BLaER1 treated with 17β-estradiol and CSF1 and Interleukin-3, amounts not matched to agents 10 nM and 100 nM (cell line): Measurements from ENCODE around the gene EFCC1.
A peak's percentile ranks its signal among the peaks of the same experiment; 100 is the strongest.

ENCODE experiments used
- H3K27ac ChIP-seq, 11 experiments: shearing (Covaris generic); formaldehyde crosslinking; 2 replicates each; pipeline ENCODE4 v1.8.1; 2022
- H3K27me3 ChIP-seq, 11 experiments: shearing (Covaris generic); formaldehyde crosslinking; 2 replicates each; pipeline ENCODE4 v1.8.1; 2022
- H3K36me3 ChIP-seq, 11 experiments: shearing (Covaris generic); formaldehyde crosslinking; 2 replicates each; pipeline ENCODE4 v1.8.1; 2022
- H3K4me1 ChIP-seq, 10 experiments: shearing (Covaris generic); formaldehyde crosslinking; 2 replicates each; pipeline ENCODE4 v1.8.1; 2022
- H3K4me2 ChIP-seq, 11 experiments: shearing (Covaris generic); formaldehyde crosslinking; 2 replicates each; pipeline ENCODE4 v1.8.1; 2022
- H3K4me3 ChIP-seq, 10 experiments: shearing (Covaris generic); formaldehyde crosslinking; 2 replicates each; pipeline ENCODE4 v1.8.1; 2022
- H3K9ac ChIP-seq, 11 experiments: shearing (Covaris generic); formaldehyde crosslinking; 2 replicates each; pipeline ENCODE4 v1.8.1; 2022
- H3K9me3 ChIP-seq, 11 experiments: shearing (Covaris generic); formaldehyde crosslinking; replicated peaks in 1 of 11; 2 replicates each; pipeline ENCODE4 v1.8.1; 2022
- H4K20me1 ChIP-seq, 11 experiments: shearing (Covaris generic); formaldehyde crosslinking; 2 replicates each; pipeline ENCODE4 v1.8.1; 2022
- Cebpa-rat ChIP-seq, 11 experiments: shearing (Covaris generic); IDR thresholded peaks; 2 replicates each; pipeline ENCODE4 v1.8.1; 2022

Gene EFCC1

GRCh38 chr3:129035360-129036221 lies 34.5 kb downstream of the EFCC1 start:
- Histone ChIP-seq H3K4me3 (no peak overlapping the region), H3K4me2 (peak overlapping the region; percentile 49 to 85 (median 68)), H3K9me3 (peaks cover 0 to 5% (median 2%) of the 10 kb centered on the region in 11 experiments; a peak in 10 of 22 replicates), H3K27ac (peak overlapping the region in 3 of 11 experiments; percentile 8 to 44 (median 29); a peak in 3 of 22 replicates), H3K9ac (peak overlapping the region in 3 of 11 experiments; percentile 12 to 42 (median 26); a peak in 4 of 22 replicates), H4K20me1 (peaks cover 0 to 9% (median 0%) of the 10 kb centered on the region in 11 experiments; a peak in 2 of 22 replicates), H3K27me3 (peaks cover 0 to 3% (median 0%) of the 10 kb centered on the region in 11 experiments; a peak in 1 of 22 replicates), H3K4me1 (peaks cover 34 to 89% (median 83%) of the 10 kb centered on the region in 10 experiments), H3K36me3 (no peaks in the 10 kb centered on the region)
- TF ChIP-seq Cebpa-rat (IDR thresholded peaks at IDR 0.05): no peak

GRCh38 chr3:129036222-129037092 lies 35.4 kb downstream of the EFCC1 start:
- H4K20me1 ChIP-seq: peaks cover 0 to 9% (median 0%) of the 10 kb centered on the region in 11 experiments; a peak in 2 of 22 replicates
- peak overlapping the region in 3 of 11 experiments; percentile 12 to 42 (median 26); a peak in 4 of 22 replicates for H3K9ac ChIP-seq
- no peaks in the 10 kb centered on the region for H3K9me3 ChIP-seq
- H3K27ac ChIP-seq: peak overlapping the region in 3 of 11 experiments; percentile 8 to 44 (median 29); a peak in 3 of 22 replicates
- H3K27me3 ChIP-seq: peaks cover 0 to 3% (median 0%) of the 10 kb centered on the region in 11 experiments; a peak in 1 of 22 replicates
- no peak overlapping the region for H3K4me3 ChIP-seq
- no peak for TF ChIP-seq Cebpa-rat (IDR thresholded peaks at IDR 0.05)
- peaks cover 34 to 88% (median 79%) of the 10 kb centered on the region in 10 experiments for H3K4me1 ChIP-seq
- H3K36me3 ChIP-seq: no peaks in the 10 kb centered on the region
- H3K4me2 ChIP-seq: peak overlapping the region; percentile 30 to 85 (median 68)

- H3K36me3 ChIP-seq: no peaks in the 10 kb centered on the region
- H3K27me3 ChIP-seq: peaks cover 0 to 3% (median 0%) of the 10 kb centered on the region in 11 experiments; a peak in 1 of 22 replicates
- no peak overlapping the region for H3K27ac ChIP-seq
- peaks cover 0 to 9% (median 0%) of the 10 kb centered on the region in 11 experiments; a peak in 2 of 22 replicates for H4K20me1 ChIP-seq
- peaks cover 34 to 82% (median 73%) of the 10 kb centered on the region in 10 experiments for H3K4me1 ChIP-seq
- H3K4me2 ChIP-seq: peak overlapping the region in 1 of 11 experiments; percentile 75; a peak in 1 of 22 replicates
- H3K4me3 ChIP-seq: no peak overlapping the region
- TF ChIP-seq Cebpa-rat (IDR thresholded peaks at IDR 0.05): no peak
- no peak overlapping the region for H3K9ac ChIP-seq
- H3K9me3 ChIP-seq: no peaks in the 10 kb centered on the region; a peak in 1 of 22 replicates
These were observed 36.0 kb downstream of the EFCC1 start for GRCh38 chr3:129037093-129037419.

GRCh38 chr3:129038121-129038855 lies 37.2 kb downstream of the EFCC1 start:
- no peaks in the 10 kb centered on the region for H3K36me3 ChIP-seq
- no peak overlapping the region for H3K4me3 ChIP-seq
- peaks cover 0 to 9% (median 0%) of the 10 kb centered on the region in 11 experiments; a peak in 2 of 22 replicates for H4K20me1 ChIP-seq
- peak overlapping the region in 10 of 11 experiments; percentile 34 to 83 (median 73); a peak in 18 of 22 replicates for H3K4me2 ChIP-seq
- no peaks in the 10 kb centered on the region; a peak in 2 of 22 replicates for H3K9me3 ChIP-seq
- no peak overlapping the region for H3K27ac ChIP-seq
- no peak for TF ChIP-seq Cebpa-rat (IDR thresholded peaks at IDR 0.05)
- peaks cover 34 to 70% (median 61%) of the 10 kb centered on the region in 10 experiments for H3K4me1 ChIP-seq
- H3K9ac ChIP-seq: 0 out of 22 replicates have a peak overlapping the region, but pooled peaks of 1 of the 11 experiments have one; percentile 30
- no peaks in the 10 kb centered on the region for H3K27me3 ChIP-seq

- peaks cover 0 to 9% (median 0%) of the 10 kb centered on the region in 11 experiments; a peak in 2 of 22 replicates for H4K20me1 ChIP-seq
- H3K27ac ChIP-seq: 0 out of 22 replicates have a peak overlapping the region, but pooled peaks of 1 of the 11 experiments have one; percentile 15
- peaks cover 33 to 58% (median 49%) of the 10 kb centered on the region in 10 experiments for H3K4me1 ChIP-seq
- peak overlapping the region in 1 of 11 experiments; percentile 29; a peak in 2 of 22 replicates for H3K9ac ChIP-seq
- TF ChIP-seq Cebpa-rat (IDR thresholded peaks at IDR 0.05): no peak
- peak overlapping the region; percentile 34 to 83 (median 71); a peak in 21 of 22 replicates for H3K4me2 ChIP-seq
- H3K4me3 ChIP-seq: no peak overlapping the region
- H3K27me3 ChIP-seq: peaks cover 0 to 10% (median 4%) of the 10 kb centered on the region in 11 experiments; a peak in 8 of 22 replicates
- no peaks in the 10 kb centered on the region for H3K36me3 ChIP-seq
- peaks cover 0 to 6% (median 4%) of the 10 kb centered on the region in 11 experiments; a peak in 16 of 22 replicates for H3K9me3 ChIP-seq
These were observed 38.4 kb downstream of the EFCC1 start for GRCh38 chr3:129039271-129040038.

GRCh38 chr3:129040039-129040336 lies 38.9 kb downstream of the EFCC1 start:
- peak overlapping the region in 10 of 11 experiments; percentile 43 to 83 (median 73); a peak in 19 of 22 replicates for H3K4me2 ChIP-seq

More at GRCh38 chr3:129040039-129040336, 38.9 kb downstream of the EFCC1 start:
- H3K27me3 ChIP-seq: peaks cover 3 to 15% (median 8%) of the 10 kb centered on the region in 11 experiments; a peak in 21 of 22 replicates
- peaks cover 0 to 9% (median 0%) of the 10 kb centered on the region in 11 experiments; a peak in 2 of 22 replicates for H4K20me1 ChIP-seq
- H3K9me3 ChIP-seq: peaks cover 3 to 11% (median 9%) of the 10 kb centered on the region in 11 experiments; a peak in 21 of 22 replicates
- H3K4me3 ChIP-seq: no peak overlapping the region
- H3K36me3 ChIP-seq: no peaks in the 10 kb centered on the region
- TF ChIP-seq Cebpa-rat (IDR thresholded peaks at IDR 0.05): no peak
- H3K4me1 ChIP-seq: peaks cover 27 to 53% (median 44%) of the 10 kb centered on the region in 10 experiments
- H3K9ac ChIP-seq: peak overlapping the region in 1 of 11 experiments; percentile 29; a peak in 1 of 22 replicates
- H3K27ac ChIP-seq: no peak overlapping the region
